GM23248 (cell line): Measurements from ENCODE around the gene CUL4B.

Experiments
- EZH2 ChIP-seq: fragments of 200-600 bp; sonication (generic); IDR thresholded peaks from 2 replicates; pipeline ENCODE4 v1.6.1; 2018; ENCODE audit warnings: antibody characterized with exemption, mild to moderate bottlenecking; ENCODE audit not compliant: insufficient read depth, poor library complexity, severe bottlenecking
- EZH2phosphoT487 ChIP-seq: fragments of 200-600 bp; sonication (generic); IDR thresholded peaks from 2 replicates; pipeline ENCODE4 v1.6.1; 2018; ENCODE audit warnings: antibody characterized with exemption, moderate library complexity, mild to moderate bottlenecking, low read depth; ENCODE audit not compliant: insufficient read depth

DNA sequence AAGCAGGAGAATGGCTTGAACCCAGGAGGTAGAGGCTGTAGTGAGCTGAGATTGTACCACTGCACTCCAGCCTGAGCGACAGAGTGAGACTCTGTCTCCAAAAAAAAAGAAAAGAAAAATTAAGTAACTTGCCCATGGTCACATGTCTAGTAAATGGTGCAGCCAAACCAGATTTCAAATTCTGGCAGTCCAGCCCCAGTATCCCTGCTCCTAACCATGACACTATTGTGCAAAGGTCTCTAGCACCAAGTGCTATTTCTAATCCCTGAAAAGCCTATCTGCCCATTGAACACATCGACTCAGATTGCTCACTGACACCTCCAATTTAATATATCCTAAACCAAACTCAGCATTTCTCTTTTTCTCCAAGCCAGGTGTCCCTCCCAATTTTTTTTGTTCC lies 84.0 kb downstream of the CUL4B start:
- TF ChIP-seq EZH2 = no peak
- no peak for TF ChIP-seq EZH2phosphoT487
